Gastroesophageal sphincter (tissue), 3 donors: ENCODE data around the gene NKIRAS2.

Experiments
- CTCF ChIP-seq, 4 experiments: fragments of 200-600 bp in 2 of 4; fragments of 450-650 bp in 2 of 4; sonication (generic) in 1 of 4; IDR thresholded peaks; one replicate each; pipeline ENCODE4 v1.5.1; 2017 to 2019; ENCODE audit warnings: antibody characterized with exemption in 4 of 4, mild to moderate bottlenecking in 2 of 4, moderate library complexity in 2 of 4
- POLR2A ChIP-seq, 2 donors: fragments of 450-650 bp; IDR thresholded peaks; one replicate each; pipeline ENCODE4 v1.6.1; 2017; ENCODE audit warnings: antibody characterized with exemption in 2 of 2, mild to moderate bottlenecking in 2 of 2, moderate library complexity in 1 of 2

DNA sequence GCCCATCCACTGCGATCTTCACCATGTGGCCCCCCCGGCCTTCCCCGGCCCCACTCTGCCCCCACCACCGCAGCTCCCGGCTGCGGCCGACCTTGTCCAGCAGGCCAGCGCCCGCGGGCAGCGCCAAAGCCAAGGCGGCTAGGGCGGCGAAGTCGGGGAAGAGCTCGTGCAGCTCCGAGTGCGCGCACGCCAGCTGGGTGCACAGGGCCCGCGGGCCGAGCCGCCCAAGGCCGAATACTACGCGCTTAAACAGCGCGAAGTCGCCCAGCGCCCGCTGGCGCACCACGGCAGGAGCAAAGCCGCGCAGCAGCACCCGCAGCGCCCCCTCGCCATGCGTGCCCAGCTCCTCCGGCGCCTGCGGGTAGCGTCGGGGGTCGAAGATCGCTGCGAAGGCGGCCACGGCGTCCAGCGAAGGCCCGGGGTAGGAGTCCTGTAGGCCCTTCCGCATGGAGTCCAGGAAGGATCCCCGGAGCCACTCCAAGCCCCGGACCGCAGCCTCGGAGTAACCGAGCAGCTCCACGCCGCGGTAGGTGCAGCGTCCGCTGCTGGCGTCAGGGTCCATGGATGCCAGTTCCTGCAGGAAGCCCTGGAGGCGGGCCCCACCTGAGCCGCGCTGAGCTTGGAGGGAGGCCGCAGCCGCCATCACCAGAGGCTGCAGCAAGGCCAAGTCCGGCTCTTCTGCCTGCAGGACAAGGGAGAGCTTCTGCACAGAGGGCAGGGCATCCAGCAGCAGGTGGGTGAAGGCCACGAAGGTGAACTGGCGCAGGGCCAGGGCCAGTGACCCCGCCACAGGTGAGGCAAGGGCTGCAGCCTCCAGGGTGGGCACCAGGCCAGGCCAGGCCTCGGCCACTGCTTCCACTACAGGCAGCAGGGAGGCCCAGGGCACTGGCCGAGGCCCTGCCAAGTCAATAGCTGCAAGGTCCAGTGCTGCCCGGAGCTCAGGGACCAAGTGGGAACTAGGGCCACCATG, 20.2 kb downstream of the NKIRAS2 start:
- TF ChIP-seq CTCF (IDR thresholded peaks at IDR 0.05) (no peak), POLR2A (IDR thresholded peaks at IDR 0.05) (no peak)
